NOMO-1 treated with dmso at 0.1 percent for 144 hours (cell line): Measurements from ENCODE around the gene BMP5.

ENCODE experiments used
- DNase-seq: peaks from one replicate; lab custom pipeline; 2025; ENCODE audit not compliant: unreplicated experiment; lab: John Stamatoyannopoulos, UW

The BMP5 gene

DNA sequence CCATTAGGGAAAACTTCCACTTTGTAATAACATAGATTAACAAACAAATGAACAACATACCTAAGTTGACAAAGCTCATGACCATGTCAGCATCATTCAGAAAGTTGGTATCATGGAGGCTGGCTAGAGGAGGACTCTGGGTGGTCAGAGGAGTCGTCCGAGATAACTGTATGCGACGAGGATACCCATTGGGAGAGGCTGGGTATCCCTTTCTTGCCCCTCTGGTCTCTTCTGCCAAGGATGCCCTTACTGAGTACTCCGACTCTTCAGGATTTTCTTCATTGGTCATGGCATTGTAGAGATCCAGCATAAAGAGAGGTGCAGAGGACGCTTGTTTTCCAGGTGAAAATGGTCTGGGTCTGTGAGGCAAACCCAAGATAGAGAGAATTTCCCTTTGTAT is 1.1 kb downstream of the BMP5 start:
- DNase-seq = no peak

- DNase-seq = no peak
These were observed 2.5 kb downstream of the BMP5 start for GRCh38 chr6:55872866-55873265.

- no peak for DNase-seq
These were observed 5.1 kb downstream of the BMP5 start for GRCh38 chr6:55870181-55870813.

DNA sequence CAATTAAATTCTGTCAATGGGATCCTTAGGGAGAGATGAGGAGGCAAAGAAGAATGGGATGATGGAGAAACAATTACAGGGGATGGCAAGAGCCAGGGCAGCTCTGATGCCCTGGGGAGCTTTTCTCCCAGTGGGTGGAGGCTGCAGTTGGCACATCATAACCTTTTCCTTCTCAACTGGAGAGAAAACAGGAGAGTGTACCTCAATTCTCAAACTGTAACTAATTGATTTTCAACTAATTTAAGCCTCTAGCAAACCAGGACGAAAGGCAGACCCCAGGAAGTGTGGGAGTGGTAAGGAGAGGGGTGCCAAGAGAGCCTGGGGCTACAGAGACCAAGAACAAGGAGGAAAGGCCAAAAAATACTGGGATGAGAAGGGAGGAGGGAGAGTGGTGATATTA is 5.7 kb downstream of the BMP5 start:
- no peak for DNase-seq

DNA sequence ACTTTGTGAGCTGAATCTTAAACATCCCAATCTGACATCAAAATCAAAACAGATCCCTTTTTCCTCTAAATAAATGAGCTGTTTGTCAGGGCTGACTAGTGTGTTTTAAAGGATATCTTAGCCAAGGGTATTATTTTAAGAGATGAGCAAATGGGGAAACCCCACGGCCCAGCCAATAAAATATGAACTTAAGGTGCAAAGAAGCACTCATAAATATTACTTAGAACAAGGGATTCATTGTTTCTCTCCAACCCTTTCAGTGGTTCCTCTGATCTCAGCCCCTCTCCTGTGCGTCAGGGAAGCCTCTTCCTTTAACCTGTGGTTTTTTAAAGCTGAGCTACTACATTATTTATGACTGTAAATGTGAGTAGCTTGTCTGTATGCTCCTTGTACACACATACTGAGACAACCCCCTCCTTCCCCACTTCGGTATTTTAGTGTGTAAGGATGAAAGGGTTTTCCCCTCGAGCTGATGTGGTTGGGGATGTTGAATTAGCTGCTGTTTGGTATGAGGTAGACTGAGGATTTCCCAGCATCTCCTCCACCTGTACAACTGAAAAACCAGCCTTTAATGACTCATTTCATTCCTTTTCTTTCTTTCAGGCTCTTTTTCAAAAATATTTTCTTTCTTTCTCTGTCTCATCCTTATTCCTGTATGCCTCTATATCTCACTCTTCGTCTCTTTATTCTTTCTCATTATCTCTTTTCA is 6.5 kb downstream of the BMP5 start:
- DNase-seq = no peak

- DNase-seq = no peak
These were observed 7.2 kb downstream of the BMP5 start for GRCh38 chr6:55868176-55868575.

DNA sequence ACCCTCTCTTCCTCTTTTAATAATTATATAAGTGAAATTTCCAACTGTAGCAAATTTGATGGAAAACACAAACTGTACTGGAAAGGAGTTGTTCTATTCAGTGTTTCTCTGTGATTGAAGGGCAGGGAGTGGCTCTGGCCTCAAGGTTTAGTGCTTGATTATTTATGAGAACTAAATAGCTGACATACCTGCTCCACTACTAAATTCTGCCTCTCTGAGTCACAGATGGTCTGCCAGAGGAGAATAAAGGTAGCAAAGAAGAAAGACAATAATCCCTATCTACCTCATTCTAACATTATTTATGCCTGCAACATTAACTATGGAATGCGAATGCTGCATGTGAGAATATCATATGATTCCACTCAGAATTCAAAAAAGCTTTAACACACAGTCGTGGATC is 9.3 kb downstream of the BMP5 start:
- DNase-seq = no peak

DNA sequence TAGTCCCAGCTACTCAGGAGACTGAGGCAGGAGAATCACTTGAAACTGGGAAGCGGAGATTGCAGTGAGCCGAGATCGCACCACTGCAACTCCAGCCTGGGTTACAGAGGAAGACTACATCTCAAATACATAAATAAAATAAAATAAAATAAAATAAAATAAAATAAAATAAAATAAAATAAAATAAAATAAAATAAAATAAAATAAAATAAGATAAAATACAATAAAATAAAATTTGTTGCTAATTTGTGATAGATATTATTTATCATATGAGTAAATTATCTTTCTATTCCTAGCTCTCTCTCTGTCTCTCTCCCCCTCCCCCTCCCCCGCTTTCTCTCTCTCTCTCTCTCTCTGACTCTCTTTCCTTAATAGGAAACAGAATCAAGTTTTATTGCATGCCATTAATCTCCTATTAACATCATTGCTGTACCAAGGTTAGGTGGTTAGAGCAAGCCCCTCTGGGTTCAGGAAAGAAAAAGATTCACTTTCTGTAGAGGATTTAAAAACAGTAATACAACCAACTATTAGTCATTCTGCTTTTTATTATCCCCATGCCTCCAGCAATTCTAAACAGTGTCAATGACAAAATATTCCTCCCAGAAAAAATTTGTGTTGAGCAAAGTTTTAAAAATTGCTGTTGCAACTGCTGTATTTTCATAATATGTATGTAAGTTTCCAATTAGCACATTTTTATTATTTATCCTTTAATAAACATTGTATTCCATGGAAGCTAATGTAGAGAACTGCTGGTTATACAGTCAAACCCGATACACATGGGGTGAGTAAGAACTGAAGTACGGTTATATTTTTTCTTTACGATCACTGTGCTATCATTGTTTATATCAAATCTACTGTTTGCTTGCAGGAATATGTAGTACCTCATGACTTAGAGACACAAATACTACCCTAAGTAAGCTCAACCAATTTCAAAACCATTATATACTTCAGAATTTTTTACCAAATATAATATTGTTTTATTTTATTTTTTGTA is 22.1 kb downstream of the BMP5 start:
- no peak for DNase-seq

DNA sequence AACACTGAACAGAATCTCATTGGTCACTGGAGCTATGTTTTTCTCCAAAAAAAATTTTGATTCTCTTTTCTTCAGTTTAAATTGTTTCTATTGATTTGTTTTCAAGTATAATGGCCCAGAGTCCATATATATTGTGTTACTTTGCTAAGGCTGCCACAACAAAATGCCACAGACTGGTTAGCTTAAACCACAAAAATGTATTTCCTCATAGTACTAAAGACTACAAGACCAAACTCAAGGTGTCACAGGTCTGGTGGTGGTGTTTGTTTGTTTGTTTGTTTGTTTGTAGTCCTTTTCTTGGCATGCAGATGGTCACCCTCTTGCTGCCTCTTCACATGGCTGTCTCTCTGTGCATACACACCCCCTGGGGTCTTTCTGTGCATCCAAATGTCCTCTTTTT is 34.0 kb downstream of the BMP5 start:
- DNase-seq = no peak

GRCh38 chr6:55839080-55839479 is 36.3 kb downstream of the BMP5 start:
- no peak for DNase-seq

DNA sequence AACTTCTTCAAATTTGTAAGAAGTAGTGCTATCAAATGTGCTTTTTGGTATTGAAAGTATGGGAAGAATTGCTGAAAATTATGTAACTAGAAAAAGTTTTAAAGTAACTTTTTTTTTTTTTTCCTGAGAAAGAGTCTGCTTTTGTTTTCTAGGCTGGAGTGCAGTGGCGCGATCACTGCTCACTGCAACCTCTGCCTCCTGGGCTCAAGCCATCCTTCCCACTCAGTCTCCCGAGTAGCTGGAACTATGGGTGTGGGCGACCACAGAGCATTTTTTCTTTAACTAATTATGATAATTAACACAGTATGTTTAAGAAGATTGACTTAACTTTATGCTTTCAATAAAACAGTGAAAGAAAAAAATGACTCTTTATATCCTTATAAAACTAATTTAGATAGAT is 38.4 kb downstream of the BMP5 start:
- DNase-seq = no peak

- no peak for DNase-seq
These were observed 38.9 kb downstream of the BMP5 start for GRCh38 chr6:55836481-55836880.

DNA sequence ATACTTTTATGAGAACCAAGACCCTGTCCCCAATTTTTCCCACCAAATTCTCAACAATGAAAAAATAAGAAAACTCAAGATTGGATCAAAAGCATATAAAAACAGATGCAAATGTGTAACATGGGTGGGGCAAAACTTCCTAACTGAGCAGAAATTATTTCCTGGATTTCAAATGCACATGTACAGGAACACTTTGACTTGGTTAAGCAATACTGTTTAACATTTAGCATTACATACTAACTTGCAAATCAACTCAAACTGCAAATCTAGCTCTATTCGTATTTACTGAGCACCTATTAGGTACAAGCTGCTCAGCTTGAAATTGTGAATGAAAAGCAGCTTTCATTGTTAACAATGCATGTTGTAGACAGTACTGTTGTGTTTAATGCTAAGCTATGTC is 40.2 kb downstream of the BMP5 start:
- DNase-seq = no peak

- no peak for DNase-seq
These were observed 42.1 kb downstream of the BMP5 start for GRCh38 chr6:55833284-55833683.

DNA sequence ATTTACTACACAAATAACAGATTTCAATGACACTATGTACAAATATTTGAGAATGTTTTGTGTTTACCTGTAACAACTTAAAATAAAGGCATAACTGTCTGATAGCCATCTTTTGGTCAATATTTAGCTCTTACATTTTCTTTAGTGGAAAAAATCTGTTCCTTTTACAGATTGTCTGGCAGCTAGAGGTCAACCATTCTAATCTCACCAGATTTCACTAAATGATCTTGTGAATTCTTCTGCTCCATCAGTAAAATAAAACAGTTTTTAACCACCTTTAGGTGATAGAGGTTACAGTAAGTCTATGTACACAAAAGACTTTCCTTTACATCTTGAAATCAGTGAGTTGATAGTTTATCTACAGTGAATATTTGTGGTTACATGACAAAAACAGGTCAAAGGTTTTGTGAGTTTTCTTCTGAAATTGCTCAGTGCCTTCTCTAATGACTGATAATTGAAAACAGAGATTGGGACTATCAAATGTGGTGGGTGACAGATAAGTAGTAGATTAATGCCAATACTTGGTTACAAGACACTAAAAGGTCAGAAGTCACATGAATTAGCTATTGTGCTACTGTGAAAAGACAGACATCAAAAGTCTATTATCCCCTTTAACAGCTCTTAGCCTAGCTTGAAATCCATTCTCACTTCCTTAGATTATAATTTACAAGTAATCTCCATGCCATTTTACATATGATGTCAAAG is 47.4 kb downstream of the BMP5 start:
- no peak for DNase-seq

- no peak for DNase-seq
These were observed 48.4 kb downstream of the BMP5 start for GRCh38 chr6:55826941-55827340.

DNA sequence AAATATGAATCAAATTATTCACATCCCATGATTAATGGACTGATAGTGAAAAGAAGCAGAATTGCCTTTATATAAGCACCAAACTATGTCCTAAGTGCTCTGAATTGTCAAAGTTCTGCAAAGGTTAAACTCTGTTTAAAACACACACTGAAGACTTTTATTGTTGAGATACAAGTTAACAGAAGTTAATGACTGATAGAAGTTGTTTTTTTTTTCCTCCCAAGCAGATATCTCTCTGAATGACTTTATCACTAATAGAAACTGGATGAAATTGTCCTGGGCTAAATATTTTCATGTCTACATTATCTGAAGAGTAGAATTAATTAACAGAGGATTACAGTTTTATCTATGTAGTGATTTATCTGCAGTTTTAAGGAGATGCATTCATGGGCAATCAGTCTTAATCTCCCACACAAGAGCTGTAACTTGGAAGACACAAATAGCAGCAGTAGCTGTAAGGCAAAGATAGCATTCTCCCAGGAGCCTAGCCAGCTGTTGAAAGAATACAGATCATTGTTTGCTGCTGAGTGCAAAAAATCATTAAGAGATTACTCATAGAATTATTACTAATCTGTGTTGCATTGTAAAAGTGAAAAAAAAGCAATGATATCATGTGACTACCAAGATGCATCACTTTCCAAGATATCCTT is 49.9 kb downstream of the BMP5 start:
- DNase-seq = no peak

GRCh38 chr6:55822815-55823214 is 52.6 kb downstream of the BMP5 start:
- DNase-seq = no peak

DNA sequence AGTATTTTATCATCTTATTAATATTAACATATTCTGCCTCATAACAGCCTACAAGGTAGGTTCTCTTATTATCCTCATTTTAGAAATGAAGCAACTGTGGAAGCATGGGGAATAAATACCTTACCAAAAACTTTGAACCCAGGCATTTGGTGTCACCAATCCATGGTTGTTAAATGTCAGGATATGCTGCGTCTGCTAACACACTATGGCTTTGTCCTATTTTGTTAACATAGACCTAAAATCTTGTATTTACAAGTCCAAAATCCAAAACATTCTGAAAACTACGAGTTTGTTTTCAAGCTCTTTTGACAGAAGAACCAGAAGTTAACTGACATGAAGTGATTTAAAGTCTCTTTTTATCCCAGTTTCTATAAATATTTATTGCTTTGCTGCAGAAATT is 53.4 kb downstream of the BMP5 start:
- no peak for DNase-seq

DNA sequence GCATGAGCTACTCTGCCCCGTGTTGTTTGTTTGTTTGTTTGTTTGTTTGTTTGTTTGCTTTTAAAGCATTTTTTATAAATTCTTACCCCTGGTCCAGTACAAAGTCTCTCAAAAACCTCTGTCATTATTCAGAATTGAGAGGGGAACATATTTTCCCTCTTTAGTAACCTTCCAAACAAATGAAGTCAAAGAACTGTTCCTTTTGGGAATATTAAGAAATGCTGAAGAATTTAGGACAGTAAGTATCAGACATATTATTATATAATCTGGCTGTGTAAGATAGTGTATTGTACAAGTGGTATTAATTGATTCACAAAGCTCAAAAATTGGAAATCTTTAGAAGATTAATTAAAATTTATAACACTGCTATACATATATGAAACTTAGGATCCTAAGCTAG is 54.7 kb downstream of the BMP5 start:
- DNase-seq = no peak

- no peak for DNase-seq
These were observed 55.6 kb downstream of the BMP5 start for GRCh38 chr6:55819811-55820210.
